HepG2 (cell line): ENCODE measurements around the gene C20orf204. TPM values are rescaled to one million over a fixed set of nuclear protein-coding genes. Genes with fewer than 3 reads are reported as not detected.

Source experiments
- ATAC-seq: fragments of 200-7000 bp; cut with Tn5 transposase; 3 replicates; pipeline ENCODE4 v1.9.1; 2020; ENCODE audit warnings: mild to moderate bottlenecking, moderate library complexity
- BruUV-seq: library from RNA; stranded (reverse); fragments of 400-500 nt; replicated peaks from 2 replicates; lab custom pipeline; 2021; lab: Mats Ljungman, UMichigan
- CTCF ChIA-PET: fragments of 300-600 bp; formaldehyde crosslinking; extraction: SDS; loops from one replicate; lab custom pipeline; 2021; ENCODE audit warnings: low total read pairs, inconsistent platforms, low intra/inter-chr PET ratio; lab: Yijun Ruan, JAX
- POLR2A ChIA-PET: fragments of 350-600 bp; sonication (Branson Sonifier 250); formaldehyde crosslinking; loops from one replicate; lab custom pipeline; 2020; ENCODE audit warnings: antibody characterized with exemption, inconsistent platforms; lab: Yijun Ruan, JAX
- DNase-seq: peaks from one replicate; pipeline ENCODE4 v3.0.0-alpha.2; 2015; ENCODE audit warnings: low spot score
- FAIRE-seq: peaks from 3 replicates; lab custom pipeline; 2011; peaks lifted over from hg19 to GRCh38; lab: Jason Lieb, UNC
- H2AFZ ChIP-seq: one replicate; pipeline ENCODE4 v1.6.1; 2011; ENCODE audit warnings: low read length, inconsistent platforms
- H3K27ac ChIP-seq: fragments of 300-600 bp; 3 replicates; pipeline ENCODE4 v1.8.0; 2011; ENCODE audit warnings: mixed run types, mild to moderate bottlenecking, mixed read lengths, low read length, inconsistent platforms; ENCODE audit not compliant: insufficient read depth; ENCODE audit errors: extremely low read length
- H3K27me3 ChIP-seq, 2 experiments: fragments of 200-600 bp in 1 of 2; 2 replicates in 1 of 2; 3 replicates in 1 of 2; pipeline versions ENCODE4 v1.6.0 to v1.8.0; 2011; ENCODE audit warnings: low read length in 2 of 2, mild to moderate bottlenecking in 2 of 2, moderate library complexity in 2 of 2, inconsistent platforms in 1 of 2; ENCODE audit not compliant: insufficient read depth in 2 of 2, control insufficient read depth in 1 of 2
- H3K36me3 ChIP-seq, 2 experiments: fragments of 200-600 bp in 1 of 2; replicated peaks in 1 of 2; 2 replicates in 1 of 2; 3 replicates in 1 of 2; pipeline versions ENCODE4 v1.5.1 to v1.8.0; 2011; ENCODE audit warnings: low read length in 2 of 2, inconsistent platforms in 1 of 2; ENCODE audit not compliant: insufficient read depth in 2 of 2, control insufficient read depth in 1 of 2
- H3K4me1 ChIP-seq: 2 replicates; pipeline ENCODE4 v1.5.1; 2012; ENCODE audit warnings: low read length, inconsistent platforms; ENCODE audit not compliant: insufficient read depth
- H3K4me2 ChIP-seq: 2 replicates; pipeline ENCODE4 v1.6.0; 2011; ENCODE audit warnings: low read depth, low read length, inconsistent platforms
- H3K4me3 ChIP-seq, 3 experiments: fragments of 200-600 bp in 1 of 3; sonication (generic), shearing (Covaris generic) in 1 of 3; replicated peaks in 1 of 3; 2 replicates each; pipeline ENCODE4 v1.5.1; 2011 to 2016; ENCODE audit warnings: low read length in 3 of 3, inconsistent platforms in 2 of 3, low read depth in 2 of 3, mild to moderate bottlenecking in 2 of 3, control low read depth in 1 of 3, mixed read lengths in 1 of 3; ENCODE audit not compliant: insufficient read depth in 1 of 3
- H3K79me2 ChIP-seq: one replicate; pipeline ENCODE4 v1.6.1; 2011; ENCODE audit warnings: low read length, inconsistent platforms; ENCODE audit not compliant: insufficient read depth
- H3K9ac ChIP-seq: 2 replicates; pipeline ENCODE4 v1.6.0; 2011; ENCODE audit warnings: mild to moderate bottlenecking, low read depth, low read length, inconsistent platforms; ENCODE audit not compliant: insufficient read depth
- H3K9me3 ChIP-seq: 2 replicates; pipeline ENCODE4 v1.5.1; 2012; ENCODE audit warnings: mild to moderate bottlenecking, low read length
- H4K20me1 ChIP-seq: 2 replicates; pipeline ENCODE4 v1.6.0; 2011; ENCODE audit warnings: inconsistent platforms, mild to moderate bottlenecking, low read length, moderate library complexity; ENCODE audit not compliant: insufficient read depth
- ADNP ChIP-seq: sonication (generic); formaldehyde crosslinking; IDR thresholded peaks from 2 replicates; pipeline ENCODE4 v1.4.0; 2020; ENCODE audit warnings: missing genetic modification reagents
- HES4 ChIP-seq: sonication (generic); formaldehyde crosslinking; IDR thresholded peaks from 2 replicates; pipeline ENCODE4 v1.9.0; 2021; ENCODE audit warnings: mild to moderate bottlenecking, missing genetic modification reagents, borderline replicate concordance
- HNF4G ChIP-seq, 2 experiments: sonication (generic) in 1 of 2; formaldehyde crosslinking in 1 of 2; IDR thresholded peaks; 2 replicates each; pipeline versions ENCODE4 v1.4.0 to v1.6.1; 2011 to 2020; ENCODE audit warnings: borderline replicate concordance in 2 of 2, low read depth in 2 of 2, mild to moderate bottlenecking in 2 of 2, low read length in 1 of 2, missing genetic modification reagents in 1 of 2, moderate library complexity in 1 of 2
- IKZF1 ChIP-seq: fragments of 450-650 bp; IDR thresholded peaks from 2 replicates; pipeline ENCODE4 v1.7.1; 2016
- MTF2 ChIP-seq: sonication (generic); formaldehyde crosslinking; IDR thresholded peaks from 2 replicates; pipeline ENCODE4 v1.5.0; 2020; ENCODE audit warnings: missing genetic modification reagents, borderline replicate concordance
- NFKB2 ChIP-seq: sonication (generic); formaldehyde crosslinking; IDR thresholded peaks from 2 replicates; pipeline ENCODE4 v1.4.0; 2020; ENCODE audit warnings: missing genetic modification reagents, borderline replicate concordance
- PHF8 ChIP-seq: sonication (generic); formaldehyde crosslinking; IDR thresholded peaks from 2 replicates; pipeline ENCODE4 v1.5.0; 2020; ENCODE audit warnings: missing genetic modification reagents
- RARA ChIP-seq: IDR thresholded peaks from 2 replicates; pipeline ENCODE4 v1.6.1; 2016; ENCODE audit warnings: missing genetic modification reagents, missing compliant biosample characterization
- RXRA ChIP-seq: sonication (generic); formaldehyde crosslinking; IDR thresholded peaks from 2 replicates; pipeline ENCODE4 v1.5.1; 2020; ENCODE audit warnings: missing genetic modification reagents
- SALL1 ChIP-seq: sonication (generic); formaldehyde crosslinking; IDR thresholded peaks from 2 replicates; pipeline ENCODE4 v1.8.0; 2022; ENCODE audit warnings: mild to moderate bottlenecking, missing genetic modification reagents
- SRSF1 ChIP-seq: fragments of 200-400 bp; formaldehyde crosslinking; optimal IDR thresholded peaks from 2 replicates; pipeline ENCODE3; 2017; ENCODE audit warnings: mild to moderate bottlenecking, low read depth, low read length, moderate library complexity
- TARDBP ChIP-seq: sonication (generic); formaldehyde crosslinking; IDR thresholded peaks from 2 replicates; pipeline ENCODE4 v1.8.0; 2022; ENCODE audit warnings: mild to moderate bottlenecking, missing genetic modification reagents
- U2AF1 ChIP-seq: fragments of 200-400 bp; formaldehyde crosslinking; optimal IDR thresholded peaks from 2 replicates; pipeline ENCODE3; 2017; ENCODE audit warnings: mild to moderate bottlenecking, low read depth, low read length
- ZBTB38 ChIP-seq: sonication (generic); formaldehyde crosslinking; IDR thresholded peaks from 2 replicates; pipeline ENCODE4 v1.5.1; 2020; ENCODE audit warnings: mild to moderate bottlenecking, missing genetic modification reagents
- ZFY ChIP-seq: sonication (generic); formaldehyde crosslinking; IDR thresholded peaks from 2 replicates; pipeline ENCODE4 v1.4.0; 2020; ENCODE audit warnings: missing genetic modification reagents
- ZNF337 ChIP-seq: sonication (generic); formaldehyde crosslinking; IDR thresholded peaks from 2 replicates; pipeline ENCODE4 v1.5.1; 2020; ENCODE audit warnings: missing genetic modification reagents, low read depth, mild to moderate bottlenecking, borderline replicate concordance
- ZNF768 ChIP-seq: sonication (generic); formaldehyde crosslinking; IDR thresholded peaks from 2 replicates; pipeline ENCODE4 v1.4.0; 2020; ENCODE audit warnings: missing genetic modification reagents
- ZNF776 ChIP-seq: sonication (generic); formaldehyde crosslinking; IDR thresholded peaks from 2 replicates; pipeline ENCODE4 v1.4.0; 2020; ENCODE audit warnings: mild to moderate bottlenecking, missing genetic modification reagents
- ZNF777 ChIP-seq: sonication (generic); formaldehyde crosslinking; IDR thresholded peaks from 2 replicates; pipeline ENCODE4 v1.4.0; 2020; ENCODE audit warnings: missing genetic modification reagents
- WGBS: methylation state at CpG from one replicate; pipeline ENCODE4 v1.1.6; 2017; ENCODE audit warnings: low lambda C conversion rate; 5-methylcytosine and 5-hydroxymethylcytosine counted together
- in situ Hi-C: cut with HindIII; loops from 2 replicates; pipeline ENCODE4 v1.10.0; 2017; ENCODE audit warnings: low pct_unique_long_range_greater_than_20kb; ENCODE audit not compliant: extremely low pct_ligation_motif_present
- intact Hi-C: fragments of 100-400 bp; cut with micrococcal nuclease; formaldehyde crosslinking; loops from one replicate; pipeline ENCODE4 v1.10.0; 2022; ENCODE audit not compliant: unreplicated experiment
- polyA plus RNA-seq, 8 experiments: library from polyadenylated mRNA; depleted of rRNA in 3 of 8; stranded (reverse) in 7 of 8; unstranded in 1 of 8; fragments of >200 nt; fragmentation: Illumina TruSeq in 4 of 8; extraction: Trizol in 4 of 8; gene quantifications; 2 replicates each; pipeline versions ENCODE4 v1.2.1 to v1.2.3, GENCODE V29; 2011 to 2016; ENCODE audit warnings: low read depth in 4 of 8, missing spikeins in 1 of 8, mixed read lengths in 1 of 8; ENCODE audit not compliant: insufficient read depth in 1 of 8
- total RNA-seq, 5 experiments: library from RNA; depleted of rRNA; stranded (reverse); fragments of >200 nt; fragmentation: Illumina TruSeq; extraction: Trizol; gene quantifications; 2 replicates each; pipeline ENCODE4 v1.2.3, GENCODE V29; 2016; ENCODE audit warnings: low read depth in 1 of 5
- TF ChIP-seq, protein P1 (sequence below): sonication (generic); formaldehyde crosslinking; IDR thresholded peaks from 2 replicates; pipeline ENCODE4 v1.4.0; 2020; ENCODE audit warnings: mild to moderate bottlenecking, missing genetic modification reagents
- TF ChIP-seq, protein P2 (sequence below): sonication (generic); formaldehyde crosslinking; IDR thresholded peaks from 2 replicates; pipeline ENCODE4 v1.4.0; 2020; ENCODE audit warnings: mild to moderate bottlenecking, missing genetic modification reagents

C20orf204 gene
- total and polyA plus RNA-seq, 2 of the 13 experiments (the other 11 are each of a cell fraction or from before 2014, with no cell fraction given) = 22.1 to 80.0 TPM

DNA sequence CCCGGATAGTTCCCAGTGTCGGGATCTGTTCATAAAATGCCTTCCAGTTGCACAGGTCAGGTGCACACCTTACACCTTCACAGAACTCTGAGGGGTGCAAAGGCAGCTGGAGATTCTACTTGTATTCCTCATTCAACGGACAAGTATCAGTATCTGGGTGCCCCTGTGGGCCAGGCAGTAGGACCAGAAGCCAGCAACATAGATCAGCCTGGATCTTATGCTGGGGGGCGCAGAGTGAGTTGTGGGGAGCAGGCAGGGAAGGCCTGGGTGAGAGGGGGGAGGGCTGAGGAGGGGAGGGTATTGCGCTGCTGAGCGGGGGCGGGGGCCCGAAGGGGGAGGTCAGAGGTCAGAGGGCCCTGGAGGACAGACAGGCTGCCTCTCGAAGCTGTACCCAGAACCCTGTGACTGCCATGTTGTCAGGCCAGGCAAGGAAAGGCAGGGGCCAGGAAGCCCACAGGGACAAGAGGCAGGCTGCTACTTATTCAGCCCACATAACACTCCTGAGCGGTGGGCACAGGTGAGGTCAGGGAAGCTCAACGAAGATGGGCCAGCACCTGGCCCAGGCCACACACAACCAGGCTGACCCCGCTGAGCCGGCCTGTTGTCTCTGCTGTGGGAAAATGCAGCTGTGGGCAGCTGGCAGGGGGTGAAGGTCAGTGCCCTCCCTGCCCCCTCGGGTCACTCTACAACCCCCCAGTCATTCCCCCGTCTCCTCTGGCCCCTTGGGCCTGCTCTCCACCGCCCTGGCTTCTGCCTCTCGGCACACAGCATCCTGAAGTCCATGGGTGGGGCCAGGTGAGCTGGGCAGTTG lies 45.0 kb downstream of the C20orf204 start:
- Histone ChIP-seq H3K27ac (peak overlapping the region; percentile 8), H3K36me3 (no peaks in the 10 kb centered on the region), H3K4me1 (peaks cover 63% of the 10 kb centered on the region), H4K20me1 (peaks cover 9% of the 10 kb centered on the region; the same call in 1 of the 2 replicates), H3K9ac (0 out of 2 replicates have a peak overlapping the region, but pooled peaks have one; percentile 24), H3K79me2 (no peaks in the 10 kb centered on the region), H3K4me2 (peak overlapping the region; percentile 99), H3K4me3 (peak overlapping the region; percentile 62 to 89 (median 73)), H2AFZ (no peak overlapping the region), H3K27me3 (peaks cover 14 to 30% of the 10 kb centered on the region in 2 experiments), H3K9me3 (no peaks in the 10 kb centered on the region)
- FAIRE-seq (no peak), ATAC-seq (peak; percentile 12), DNase-seq (no peak)
- POLR2A ChIA-PET = interaction anchor here (0.7 to 4.9 kb wide), 7 partner anchors 9 to 543 kb away, joined by 3 to 25 read pairs (median 4); partner anchors contain the start of genes C20orf204, PCMTD2 and TCEA2
- no TSS peak for BruUV-seq
- in situ Hi-C loops = loop anchor here (5.0 kb wide), 1 partner anchor 36 kb away; no protein-coding TSS in a partner anchor
- CTCF ChIA-PET = no interaction called here
- 18% methylated on average over 16 of the region's 17 CpGs for whole genome bisulfite sequencing
- intact Hi-C loops = loop anchor here (2.0 kb wide), 1 partner anchor 16 kb away; no protein-coding TSS in a partner anchor
- TF ChIP-seq ZBTB38 = peak; percentile 25; the same call in 1 of the 2 replicates
- no peak for TF ChIP-seq ZNF337 (CRISPR knock-in tag)
- 0 out of 2 replicates have a peak, but pooled peaks have one; percentile 19 for TF ChIP-seq RARA (CRISPR knock-in tag)
- TF ChIP-seq SRSF1 = peak; percentile 75
- TF ChIP-seq NFKB2 = 0 out of 2 replicates have a peak, but pooled peaks have one; percentile 26
- TF ChIP-seq RXRA = peak; percentile 62; the same call in 1 of the 2 replicates
- peak; percentile 25; the same call in 1 of the 2 replicates for TF ChIP-seq ZNF768
- TF ChIP-seq ADNP (CRISPR knock-in tag) = no peak
- TF ChIP-seq, protein P1, sequence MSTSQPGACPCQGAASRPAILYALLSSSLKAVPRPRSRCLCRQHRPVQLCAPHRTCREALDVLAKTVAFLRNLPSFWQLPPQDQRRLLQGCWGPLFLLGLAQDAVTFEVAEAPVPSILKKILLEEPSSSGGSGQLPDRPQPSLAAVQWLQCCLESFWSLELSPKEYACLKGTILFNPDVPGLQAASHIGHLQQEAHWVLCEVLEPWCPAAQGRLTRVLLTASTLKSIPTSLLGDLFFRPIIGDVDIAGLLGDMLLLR (CRISPR knock-in tag) = peak; percentile 37; the same call in 1 of the 2 replicates
- TF ChIP-seq HNF4G (IDR thresholded peaks at IDR 0.05; ENCODE audit: borderline replicate concordance, low read depth, low read length) = no peak
- TF ChIP-seq HNF4G (CRISPR knock-in tag; IDR thresholded peaks at IDR 0.05; ENCODE audit: borderline replicate concordance, low read depth) = no peak; the same call in 1 of the 2 replicates
- TF ChIP-seq SALL1 (CRISPR knock-in tag) = 0 out of 2 replicates have a peak, but pooled peaks have one; percentile 4
- TF ChIP-seq MTF2 (CRISPR knock-in tag) = peak; percentile 62; the same call in 1 of the 2 replicates
- TF ChIP-seq HES4 (CRISPR knock-in tag) = peak; percentile 13; the same call in 1 of the 2 replicates
- 0 out of 2 replicates have a peak, but pooled peaks have one; percentile 2 for TF ChIP-seq TARDBP
- TF ChIP-seq ZFY (CRISPR knock-in tag) = 0 out of 2 replicates have a peak, but pooled peaks have one; percentile 18
- no peak for TF ChIP-seq IKZF1
- TF ChIP-seq ZNF777 (CRISPR knock-in tag) = 0 out of 2 replicates have a peak, but pooled peaks have one; percentile 30
- peak; percentile 55 for TF ChIP-seq U2AF1
- peak; percentile 79; the same call in 1 of the 2 replicates for TF ChIP-seq ZNF776
- TF ChIP-seq PHF8 (CRISPR knock-in tag) = 0 out of 2 replicates have a peak, but pooled peaks have one; percentile 10
- TF ChIP-seq, protein P2, sequence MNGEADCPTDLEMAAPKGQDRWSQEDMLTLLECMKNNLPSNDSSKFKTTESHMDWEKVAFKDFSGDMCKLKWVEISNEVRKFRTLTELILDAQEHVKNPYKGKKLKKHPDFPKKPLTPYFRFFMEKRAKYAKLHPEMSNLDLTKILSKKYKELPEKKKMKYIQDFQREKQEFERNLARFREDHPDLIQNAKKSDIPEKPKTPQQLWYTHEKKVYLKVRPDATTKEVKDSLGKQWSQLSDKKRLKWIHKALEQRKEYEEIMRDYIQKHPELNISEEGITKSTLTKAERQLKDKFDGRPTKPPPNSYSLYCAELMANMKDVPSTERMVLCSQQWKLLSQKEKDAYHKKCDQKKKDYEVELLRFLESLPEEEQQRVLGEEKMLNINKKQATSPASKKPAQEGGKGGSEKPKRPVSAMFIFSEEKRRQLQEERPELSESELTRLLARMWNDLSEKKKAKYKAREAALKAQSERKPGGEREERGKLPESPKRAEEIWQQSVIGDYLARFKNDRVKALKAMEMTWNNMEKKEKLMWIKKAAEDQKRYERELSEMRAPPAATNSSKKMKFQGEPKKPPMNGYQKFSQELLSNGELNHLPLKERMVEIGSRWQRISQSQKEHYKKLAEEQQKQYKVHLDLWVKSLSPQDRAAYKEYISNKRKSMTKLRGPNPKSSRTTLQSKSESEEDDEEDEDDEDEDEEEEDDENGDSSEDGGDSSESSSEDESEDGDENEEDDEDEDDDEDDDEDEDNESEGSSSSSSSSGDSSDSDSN (CRISPR knock-in tag) = 0 out of 2 replicates have a peak, but pooled peaks have one; percentile 26
